GM20431 (cell line): ENCODE results near the gene OAS2.

Source experiments
- in situ Hi-C: fragments of 300-500 bp; cut with MseI, MboI; formaldehyde crosslinking; loops from one replicate; pipeline ENCODE4 v1.15.0; 2020; ENCODE audit warnings: low sequenced_read_pairs; ENCODE audit not compliant: unreplicated experiment

The OAS2 gene

GRCh38 chr12:113007166-113007565, 28.8 kb downstream of the OAS2 start:
- in situ Hi-C loops, result no loop called here

GRCh38 chr12:113010701-113011100, 32.4 kb downstream of the OAS2 start:
- in situ Hi-C loops, result no loop called here

GRCh38 chr12:113014565-113014964, 36.2 kb downstream of the OAS2 start:
- in situ Hi-C loops, result no loop called here

- in situ Hi-C loops, result no loop called here
Observed at GRCh38 chr12:113016796-113017195, 38.5 kb downstream of the OAS2 start.

- in situ Hi-C loops, result no loop called here
Observed at GRCh38 chr12:113019025-113019424, 40.7 kb downstream of the OAS2 start.

- in situ Hi-C loops, result no loop called here
Observed at GRCh38 chr12:113021500-113021899, 43.2 kb downstream of the OAS2 start.

GRCh38 chr12:113022563-113023297, 44.4 kb downstream of the OAS2 start:
- in situ Hi-C loops, result no loop called here

- in situ Hi-C loops, result no loop called here
Observed at GRCh38 chr12:113027726-113028125, 49.4 kb downstream of the OAS2 start.

GRCh38 chr12:113030875-113031525, 52.7 kb downstream of the OAS2 start:
- in situ Hi-C loops, result loop anchor here (10.0 kb wide), 1 partner anchor 146 kb away; no protein-coding TSS in a partner anchor

- in situ Hi-C loops, result loop anchor here (10.0 kb wide), 3 partner anchors 65 to 155 kb away; no protein-coding TSS in a partner anchor
Observed at GRCh38 chr12:113039911-113040445, 61.7 kb downstream of the OAS2 start.

- in situ Hi-C loops, result loop anchor here (10.0 kb wide), 2 partner anchors 64 to 114 kb away; no protein-coding TSS in a partner anchor
Observed at GRCh38 chr12:113040722-113041171, 62.4 kb downstream of the OAS2 start.

GRCh38 chr12:113041560-113041959, 63.2 kb downstream of the OAS2 start:
- in situ Hi-C loops, result loop anchor here (10.0 kb wide), 2 partner anchors 63 to 113 kb away; no protein-coding TSS in a partner anchor

- in situ Hi-C loops, result loop anchor here (10.0 kb wide), 2 partner anchors 62 to 112 kb away; no protein-coding TSS in a partner anchor
Observed at GRCh38 chr12:113043240-113043639, 64.9 kb downstream of the OAS2 start.

- in situ Hi-C loops, result loop anchor here (10.0 kb wide), 2 partner anchors 60 to 110 kb away; no protein-coding TSS in a partner anchor
Observed at GRCh38 chr12:113044516-113044915, 66.2 kb downstream of the OAS2 start.

- in situ Hi-C loops, result loop anchor here (10.0 kb wide), 2 partner anchors 56 to 106 kb away; no protein-coding TSS in a partner anchor
Observed at GRCh38 chr12:113048716-113049127, 70.4 kb downstream of the OAS2 start.

GRCh38 chr12:113049976-113050742, 71.8 kb downstream of the OAS2 start:
- in situ Hi-C loops, result loop anchor here (10.0 kb wide), 2 partner anchors 55 to 105 kb away; no protein-coding TSS in a partner anchor

GRCh38 chr12:113050795-113051194, 72.5 kb downstream of the OAS2 start:
- in situ Hi-C loops, result no loop called here

- in situ Hi-C loops, result no loop called here
Observed at GRCh38 chr12:113051759-113052158, 73.4 kb downstream of the OAS2 start.

GRCh38 chr12:113052326-113052725, 74.0 kb downstream of the OAS2 start:
- in situ Hi-C loops, result no loop called here

- in situ Hi-C loops, result no loop called here
Observed at GRCh38 chr12:113054948-113055486, 76.7 kb downstream of the OAS2 start.
